Adrenal gland (tissue), 5 donors: Measurements from ENCODE around the gene PALM.

Source experiments
- POLR2A ChIP-seq, 2 donors: fragments of 450-650 bp; IDR thresholded peaks; one replicate each; pipeline ENCODE4 v1.6.1; 2017; ENCODE audit warnings: antibody characterized with exemption in 2 of 2, mild to moderate bottlenecking in 2 of 2, moderate library complexity in 1 of 2
- TF ChIP-seq, protein P1 (sequence below), 6 experiments: fragments of 450-650 bp in 4 of 6; fragments of 200-600 bp in 2 of 6; sonication (generic) in 1 of 6; IDR thresholded peaks; 1 replicate in 5 of 6; 2 replicates in 1 of 6; pipeline versions ENCODE4 v1.5.1 to v1.8.0; 2016 to 2021; ENCODE audit warnings: antibody characterized with exemption in 6 of 6, mild to moderate bottlenecking in 2 of 6, moderate library complexity in 1 of 6
- donor health status: DM: no; HTN: no; CAD: no.

DNA sequence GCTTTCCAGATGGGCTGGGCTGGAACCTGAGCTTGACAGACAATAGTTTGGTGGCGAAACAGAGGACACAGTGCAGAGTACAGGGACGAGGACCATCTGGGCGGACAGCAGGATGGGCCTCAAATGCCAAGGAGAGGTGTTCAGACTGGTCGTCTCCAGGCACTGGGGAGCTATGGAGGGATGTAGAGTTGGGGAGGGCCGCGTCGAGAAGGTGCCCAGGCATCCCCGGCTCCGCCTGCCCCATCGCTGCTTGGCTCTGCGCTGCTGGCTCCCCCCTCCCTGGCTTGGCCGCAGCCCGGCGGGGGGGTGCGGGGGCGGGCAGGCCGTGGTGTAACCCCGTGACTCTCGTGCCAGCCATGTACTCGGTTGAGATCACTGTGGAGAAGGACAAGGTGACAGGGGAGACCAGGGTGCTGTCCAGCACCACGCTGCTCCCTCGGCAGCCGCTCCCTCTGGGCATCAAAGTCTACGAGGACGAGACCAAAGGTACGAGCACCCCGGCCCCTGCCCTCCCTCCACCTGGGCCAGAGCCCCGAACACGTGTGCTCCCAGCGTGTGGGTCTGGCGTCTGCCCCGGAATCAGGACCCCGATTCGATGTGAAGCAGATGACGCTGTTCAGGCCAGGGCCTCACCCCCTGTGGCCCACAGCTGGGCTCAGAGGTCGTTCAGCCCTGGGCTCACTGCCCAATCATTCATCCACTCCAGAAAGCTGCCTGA, 31.4 kb downstream of the PALM start:
- TF ChIP-seq, protein P1, sequence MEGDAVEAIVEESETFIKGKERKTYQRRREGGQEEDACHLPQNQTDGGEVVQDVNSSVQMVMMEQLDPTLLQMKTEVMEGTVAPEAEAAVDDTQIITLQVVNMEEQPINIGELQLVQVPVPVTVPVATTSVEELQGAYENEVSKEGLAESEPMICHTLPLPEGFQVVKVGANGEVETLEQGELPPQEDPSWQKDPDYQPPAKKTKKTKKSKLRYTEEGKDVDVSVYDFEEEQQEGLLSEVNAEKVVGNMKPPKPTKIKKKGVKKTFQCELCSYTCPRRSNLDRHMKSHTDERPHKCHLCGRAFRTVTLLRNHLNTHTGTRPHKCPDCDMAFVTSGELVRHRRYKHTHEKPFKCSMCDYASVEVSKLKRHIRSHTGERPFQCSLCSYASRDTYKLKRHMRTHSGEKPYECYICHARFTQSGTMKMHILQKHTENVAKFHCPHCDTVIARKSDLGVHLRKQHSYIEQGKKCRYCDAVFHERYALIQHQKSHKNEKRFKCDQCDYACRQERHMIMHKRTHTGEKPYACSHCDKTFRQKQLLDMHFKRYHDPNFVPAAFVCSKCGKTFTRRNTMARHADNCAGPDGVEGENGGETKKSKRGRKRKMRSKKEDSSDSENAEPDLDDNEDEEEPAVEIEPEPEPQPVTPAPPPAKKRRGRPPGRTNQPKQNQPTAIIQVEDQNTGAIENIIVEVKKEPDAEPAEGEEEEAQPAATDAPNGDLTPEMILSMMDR (IDR thresholded peaks at IDR 0.05), result no peak
- TF ChIP-seq POLR2A (IDR thresholded peaks at IDR 0.05), result no peak
